GM10266 (cell line): ENCODE results near the gene DHRS4.
"Not testable (repeated sequence)": the region's sequence is repeated elsewhere in the genome, so short reads cannot be mapped to it uniquely, and the experiment has no call there.

ENCODE experiments used
- DNase-seq: peaks from one replicate; pipeline ENCODE4 v3.0.0; 2012; ENCODE audit errors: extremely low spot score
- CTCF ChIP-seq: IDR thresholded peaks from 2 replicates; pipeline ENCODE4 v1.5.1; 2012; ENCODE audit warnings: mild to moderate bottlenecking, low read depth; ENCODE audit not compliant: control insufficient read depth, insufficient read depth; ENCODE audit errors: missing control alignments

DHRS4 gene

GRCh38 chr14:23960899-23961298 is 7.3 kb downstream of the DHRS4 start:
- DNase-seq = not testable (repeated sequence)

GRCh38 chr14:23961704-23962103 is 8.1 kb downstream of the DHRS4 start:
- not testable (repeated sequence) for DNase-seq

GRCh38 chr14:23969130-23969480 is 15.5 kb downstream of the DHRS4 start:
- not testable (repeated sequence) for DNase-seq

- DNase-seq = not testable (repeated sequence)
Observed at GRCh38 chr14:23969481-23970282, 16.1 kb downstream of the DHRS4 start.

GRCh38 chr14:23970283-23970659 is 16.7 kb downstream of the DHRS4 start:
- not testable (repeated sequence) for DNase-seq

GRCh38 chr14:23973178-23973577 is 19.6 kb downstream of the DHRS4 start:
- not testable (repeated sequence) for DNase-seq

GRCh38 chr14:23974041-23974440 is 20.5 kb downstream of the DHRS4 start:
- not testable (repeated sequence) for DNase-seq

GRCh38 chr14:23977208-23977607 is 23.6 kb downstream of the DHRS4 start:
- not testable (repeated sequence) for DNase-seq

- not testable (repeated sequence) for DNase-seq
Observed at GRCh38 chr14:23981951-23982813, 28.6 kb downstream of the DHRS4 start.

GRCh38 chr14:23984891-23985602 is 31.5 kb downstream of the DHRS4 start:
- no peak for DNase-seq
- TF ChIP-seq CTCF = no peak

- DNase-seq = not testable (repeated sequence)
Observed at GRCh38 chr14:23988223-23988606, 34.6 kb downstream of the DHRS4 start.

- peak; percentile 75 for DNase-seq
Observed at GRCh38 chr14:23988607-23989363, 35.2 kb downstream of the DHRS4 start, which contains the start of gene DHRS4L2. Gene DHRS4L2, plus strand, starts transcription at chr14:23988929. Its CDS starts 19 bp downstream, at chr14:23988948.

GRCh38 chr14:23989734-23990445 is 36.3 kb downstream of the DHRS4 start:
- DNase-seq = peak; percentile 38

- DNase-seq = not testable (repeated sequence)
Observed at GRCh38 chr14:23990961-23991360, 37.4 kb downstream of the DHRS4 start.

GRCh38 chr14:23993042-23993441 is 39.5 kb downstream of the DHRS4 start:
- not testable (repeated sequence) for DNase-seq

- not testable (repeated sequence) for DNase-seq
Observed at GRCh38 chr14:23996009-23996408, 42.4 kb downstream of the DHRS4 start.

- not testable (repeated sequence) for DNase-seq
Observed at GRCh38 chr14:23996825-23997224, 43.3 kb downstream of the DHRS4 start.

GRCh38 chr14:23999640-24000039 is 46.1 kb downstream of the DHRS4 start:
- DNase-seq = not testable (repeated sequence)
